Subcutaneous abdominal adipose tissue (tissue), 5 donors: ENCODE measurements around the gene PCDH10.
A peak's percentile ranks its signal among the peaks of the same experiment; 100 is the strongest.

ENCODE experiments used
- H3K27ac ChIP-seq: one replicate; pipeline ENCODE4 v1.7.0; 2013; ENCODE audit warnings: low read depth, mild to moderate bottlenecking, inconsistent platforms, low read length, moderate library complexity
- H3K27me3 ChIP-seq, 5 donors: one replicate each; pipeline ENCODE4 v1.7.0; 2013; ENCODE audit warnings: low read length in 5 of 5, inconsistent platforms in 1 of 5; ENCODE audit not compliant: control insufficient read depth in 5 of 5, insufficient read depth in 4 of 5
- H3K36me3 ChIP-seq, 5 donors: one replicate each; pipeline ENCODE4 v1.7.0; 2013; ENCODE audit warnings: low read length in 5 of 5; ENCODE audit not compliant: control insufficient read depth in 5 of 5, insufficient read depth in 5 of 5
- H3K4me1 ChIP-seq, 5 donors: one replicate each; pipeline ENCODE4 v1.7.0; 2013; ENCODE audit warnings: low read length in 5 of 5, mild to moderate bottlenecking in 3 of 5, moderate library complexity in 1 of 5; ENCODE audit not compliant: control insufficient read depth in 5 of 5, insufficient read depth in 5 of 5
- H3K4me3 ChIP-seq, 5 donors: one replicate each; pipeline ENCODE4 v1.7.0; 2013; ENCODE audit warnings: low read length in 5 of 5, low read depth in 1 of 5
- H3K9ac ChIP-seq, 5 donors: one replicate each; pipeline ENCODE4 v1.7.0; 2013; ENCODE audit warnings: low read length in 5 of 5, mild to moderate bottlenecking in 4 of 5, moderate library complexity in 3 of 5
- H3K9me3 ChIP-seq, 5 donors: one replicate each; pipeline ENCODE4 v1.7.0; 2013; ENCODE audit warnings: low read length in 5 of 5; ENCODE audit not compliant: control insufficient read depth in 5 of 5
- donor health status: healthy.
- donor health status: healthy.
- donor health status: healthy.
- donor health status: healthy.
- donor health status: healthy.

The PCDH10 gene

GRCh38 chr4:133150486-133151340 is 1.6 kb downstream of the PCDH10 start:
- H3K27ac ChIP-seq: no peak overlapping the region
- H3K27me3 ChIP-seq: peaks cover 40 to 63% (median 43%) of the 10 kb centered on the region in 5 donors
- H3K4me3 ChIP-seq: peak overlapping the region; percentile 34 to 76 (median 57)
- H3K9me3 ChIP-seq: peaks cover 0 to 2% (median 0%) of the 10 kb centered on the region in 5 donors
- peaks cover 7 to 71% (median 69%) of the 10 kb centered on the region in 5 donors for H3K4me1 ChIP-seq
- H3K9ac ChIP-seq: no peak overlapping the region
- no peaks in the 10 kb centered on the region for H3K36me3 ChIP-seq

DNA sequence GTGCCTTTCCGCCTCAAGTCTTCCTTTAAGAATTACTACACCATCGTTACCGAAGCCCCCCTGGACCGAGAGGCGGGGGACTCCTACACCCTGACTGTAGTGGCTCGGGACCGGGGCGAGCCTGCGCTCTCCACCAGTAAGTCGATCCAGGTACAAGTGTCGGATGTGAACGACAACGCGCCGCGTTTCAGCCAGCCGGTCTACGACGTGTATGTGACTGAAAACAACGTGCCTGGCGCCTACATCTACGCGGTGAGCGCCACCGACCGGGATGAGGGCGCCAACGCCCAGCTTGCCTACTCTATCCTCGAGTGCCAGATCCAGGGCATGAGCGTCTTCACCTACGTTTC is 2.2 kb downstream of the PCDH10 start:
- Histone ChIP-seq H3K9me3 (peaks cover 0 to 2% (median 0%) of the 10 kb centered on the region in 5 donors), H3K36me3 (no peaks in the 10 kb centered on the region), H3K27me3 (peaks cover 40 to 63% (median 41%) of the 10 kb centered on the region in 5 donors), H3K4me3 (peak overlapping the region in 3 of 5 donors; percentile 29 to 69 (median 34)), H3K9ac (no peak overlapping the region), H3K4me1 (peaks cover 7 to 68% (median 67%) of the 10 kb centered on the region in 5 donors), H3K27ac (no peak overlapping the region)

- Histone ChIP-seq H3K27me3 (peaks cover 40 to 60% (median 41%) of the 10 kb centered on the region in 5 donors), H3K4me3 (peak overlapping the region in 2 of 5 donors; percentile 24 to 34), H3K27ac (no peak overlapping the region), H3K4me1 (peaks cover 7 to 63% (median 62%) of the 10 kb centered on the region in 5 donors), H3K9me3 (peaks cover 0 to 2% (median 0%) of the 10 kb centered on the region in 5 donors), H3K36me3 (no peaks in the 10 kb centered on the region), H3K9ac (no peak overlapping the region)
These were observed 2.7 kb downstream of the PCDH10 start for GRCh38 chr4:133151691-133152329.

DNA sequence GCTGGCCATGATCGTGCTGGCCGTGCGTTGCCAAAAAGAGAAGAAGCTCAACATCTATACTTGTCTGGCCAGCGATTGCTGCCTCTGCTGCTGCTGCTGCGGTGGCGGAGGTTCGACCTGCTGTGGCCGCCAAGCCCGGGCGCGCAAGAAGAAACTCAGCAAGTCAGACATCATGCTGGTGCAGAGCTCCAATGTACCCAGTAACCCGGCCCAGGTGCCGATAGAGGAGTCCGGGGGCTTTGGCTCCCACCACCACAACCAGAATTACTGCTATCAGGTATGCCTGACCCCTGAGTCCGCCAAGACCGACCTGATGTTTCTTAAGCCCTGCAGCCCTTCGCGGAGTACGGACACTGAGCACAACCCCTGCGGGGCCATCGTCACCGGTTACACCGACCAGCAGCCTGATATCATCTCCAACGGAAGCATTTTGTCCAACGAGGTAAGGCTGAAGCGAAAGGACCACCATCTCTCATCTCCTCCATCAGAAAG is 3.3 kb downstream of the PCDH10 start:
- Histone ChIP-seq H3K27ac (no peak overlapping the region), H3K4me1 (peaks cover 7 to 57% (median 57%) of the 10 kb centered on the region in 5 donors), H3K9ac (no peak overlapping the region), H3K36me3 (no peaks in the 10 kb centered on the region), H3K9me3 (peaks cover 0 to 2% (median 0%) of the 10 kb centered on the region in 5 donors), H3K4me3 (peak overlapping the region in 4 of 5 donors; percentile 4 to 34 (median 24)), H3K27me3 (peaks cover 40 to 60% (median 41%) of the 10 kb centered on the region in 5 donors)

DNA sequence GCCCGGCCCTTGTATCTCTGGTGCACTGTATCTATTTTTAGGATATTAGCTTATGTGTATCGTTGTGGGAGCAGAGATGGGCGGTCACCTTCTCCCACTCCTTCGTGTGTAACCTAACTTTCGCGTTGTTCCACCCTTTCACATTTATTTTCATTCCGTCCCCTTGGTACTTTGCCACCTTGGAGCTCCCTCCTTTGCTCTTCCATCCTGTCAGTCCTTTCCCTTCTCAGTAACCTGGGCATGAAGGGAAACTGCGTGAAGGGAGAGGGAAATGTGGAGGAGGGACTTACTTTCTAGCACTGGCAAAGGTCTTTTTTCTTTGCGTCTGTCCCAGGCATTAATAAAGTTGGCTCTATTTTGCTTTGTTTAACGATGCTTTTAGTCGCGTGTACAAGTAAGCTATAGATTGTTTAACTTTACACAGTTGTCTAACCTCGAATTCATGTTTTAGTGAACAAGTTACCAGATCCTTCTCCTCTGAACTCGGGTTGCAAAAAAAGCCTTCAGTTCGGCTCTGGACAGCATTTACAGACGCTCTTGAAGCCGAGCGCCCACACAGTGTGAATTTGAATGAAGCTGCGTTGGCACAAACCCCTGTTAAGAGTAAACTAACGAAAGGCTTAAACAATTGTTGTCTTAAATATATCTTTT is 3.9 kb downstream of the PCDH10 start:
- H3K9me3 ChIP-seq: peaks cover 0 to 2% (median 0%) of the 10 kb centered on the region in 5 donors
- no peak overlapping the region for H3K9ac ChIP-seq
- no peaks in the 10 kb centered on the region for H3K36me3 ChIP-seq
- H3K27me3 ChIP-seq: peaks cover 40 to 58% (median 41%) of the 10 kb centered on the region in 5 donors
- peak overlapping the region in 3 of 5 donors; percentile 5 to 25 (median 24) for H3K4me3 ChIP-seq
- H3K27ac ChIP-seq: no peak overlapping the region
- peaks cover 7 to 51% (median 51%) of the 10 kb centered on the region in 5 donors for H3K4me1 ChIP-seq

DNA sequence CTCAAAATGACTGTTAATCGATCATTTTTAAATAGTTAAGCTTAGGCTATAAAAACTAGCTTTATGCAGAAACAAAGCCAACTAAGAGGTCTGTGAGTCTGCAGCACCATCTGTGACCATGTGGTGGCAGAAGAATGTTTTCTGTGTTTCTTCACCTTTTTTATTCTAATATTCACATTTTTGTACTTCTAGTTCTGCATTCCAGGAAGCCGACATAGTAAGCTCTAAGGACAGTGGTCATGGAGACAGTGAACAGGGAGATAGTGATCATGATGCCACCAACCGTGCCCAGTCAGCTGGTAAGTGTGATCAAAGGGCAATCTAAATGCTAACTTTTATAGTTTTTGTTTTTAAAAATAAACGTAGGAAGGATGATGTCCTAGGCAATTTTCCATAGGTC is 5.6 kb downstream of the PCDH10 start:
- Histone ChIP-seq H3K9me3 (peaks cover 0 to 2% (median 0%) of the 10 kb centered on the region in 5 donors), H3K9ac (no peak overlapping the region), H3K36me3 (no peaks in the 10 kb centered on the region), H3K4me3 (no peak overlapping the region), H3K27ac (no peak overlapping the region), H3K27me3 (peaks cover 35 to 41% (median 40%) of the 10 kb centered on the region in 5 donors), H3K4me1 (peaks cover 6 to 34% (median 33%) of the 10 kb centered on the region in 5 donors)

- Histone ChIP-seq H3K9me3 (peaks cover 0 to 2% (median 0%) of the 10 kb centered on the region in 5 donors), H3K27me3 (peaks cover 27 to 29% (median 27%) of the 10 kb centered on the region in 5 donors), H3K36me3 (no peaks in the 10 kb centered on the region), H3K4me1 (peaks cover 2 to 20% (median 19%) of the 10 kb centered on the region in 5 donors), H3K9ac (no peak overlapping the region), H3K4me3 (no peak overlapping the region), H3K27ac (no peak overlapping the region)
These were observed 7.0 kb downstream of the PCDH10 start for GRCh38 chr4:133156096-133156495.

GRCh38 chr4:133156556-133156955 is 7.5 kb downstream of the PCDH10 start:
- H3K36me3 ChIP-seq: no peaks in the 10 kb centered on the region
- H3K9ac ChIP-seq: no peak overlapping the region
- no peak overlapping the region for H3K4me3 ChIP-seq
- peaks cover 0 to 1% (median 0%) of the 10 kb centered on the region in 5 donors for H3K9me3 ChIP-seq
- H3K27me3 ChIP-seq: peaks cover 22 to 25% (median 23%) of the 10 kb centered on the region in 5 donors
- no peak overlapping the region for H3K27ac ChIP-seq
- peaks cover 2 to 15% (median 15%) of the 10 kb centered on the region in 5 donors for H3K4me1 ChIP-seq

DNA sequence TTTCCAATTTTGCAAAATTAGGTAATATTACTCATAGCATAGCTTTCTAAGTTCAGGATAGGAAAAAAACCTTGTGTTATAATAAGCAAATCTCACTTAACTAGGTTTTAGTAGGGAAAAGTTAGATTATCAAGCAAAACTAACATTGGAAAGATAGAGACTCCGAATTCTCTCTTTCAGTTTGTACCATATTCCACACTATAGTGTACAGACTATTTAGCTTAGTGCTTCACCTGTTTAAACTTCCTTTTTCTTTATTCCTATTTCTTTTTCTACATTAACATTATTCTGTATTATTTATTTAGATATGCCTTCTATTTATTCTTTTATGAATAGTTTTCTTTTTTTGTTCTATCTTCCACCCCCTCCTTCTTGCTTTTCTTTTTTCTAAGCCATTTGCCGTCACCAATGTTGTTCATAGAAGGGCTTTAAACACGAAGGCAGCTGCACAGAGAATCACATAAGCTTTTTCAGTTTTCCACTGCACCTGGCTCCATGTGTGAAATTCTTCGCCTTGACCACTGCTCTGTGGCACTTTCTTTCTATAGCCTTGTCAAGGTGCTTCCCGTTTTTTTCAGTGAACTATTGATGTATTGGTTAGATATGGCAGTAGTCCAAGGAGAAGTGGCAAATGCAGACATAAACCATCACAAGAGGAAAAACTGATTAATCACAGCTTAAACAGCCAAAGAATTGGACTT is 8.5 kb downstream of the PCDH10 start:
- Histone ChIP-seq H3K27ac (no peak overlapping the region), H3K9me3 (no peaks in the 10 kb centered on the region), H3K27me3 (peaks cover 12 to 14% (median 13%) of the 10 kb centered on the region in 5 donors), H3K4me1 (peaks cover 2 to 5% (median 4%) of the 10 kb centered on the region in 5 donors), H3K4me3 (no peak overlapping the region), H3K9ac (no peak overlapping the region), H3K36me3 (no peaks in the 10 kb centered on the region)
